HEK293T (cell line): ENCODE measurements around the gene CUZD1.

Experiments used
- FOXA1 ChIP-seq: fragments of 450-650 bp; IDR thresholded peaks from 2 replicates; pipeline ENCODE4 v1.6.1; 2016; ENCODE audit warnings: mild to moderate bottlenecking
- FOXK2 ChIP-seq: fragments of 450-650 bp; IDR thresholded peaks from 2 replicates; pipeline ENCODE4 v1.6.1; 2016; ENCODE audit warnings: mild to moderate bottlenecking
- L3MBTL2 ChIP-seq: fragments of 450-650 bp; conservative IDR thresholded peaks from 2 replicates; pipeline ENCODE4 v1.6.1; 2016; ENCODE audit warnings: mild to moderate bottlenecking
- LEF1 ChIP-seq: fragments of 450-650 bp; IDR thresholded peaks from 2 replicates; pipeline ENCODE4 v1.6.1; 2017; ENCODE audit warnings: mild to moderate bottlenecking, borderline replicate concordance
- SP1 ChIP-seq: fragments of 450-650 bp; IDR thresholded peaks from 2 replicates; pipeline ENCODE4 v1.6.1; 2017
- SUZ12 ChIP-seq: fragments of 450-650 bp; IDR thresholded peaks from 2 replicates; pipeline ENCODE4 v1.6.1; 2016; ENCODE audit warnings: mild to moderate bottlenecking
- TARDBP ChIP-seq: fragments of 450-650 bp; IDR thresholded peaks from 2 replicates; pipeline ENCODE4 v1.6.1; 2016

DNA sequence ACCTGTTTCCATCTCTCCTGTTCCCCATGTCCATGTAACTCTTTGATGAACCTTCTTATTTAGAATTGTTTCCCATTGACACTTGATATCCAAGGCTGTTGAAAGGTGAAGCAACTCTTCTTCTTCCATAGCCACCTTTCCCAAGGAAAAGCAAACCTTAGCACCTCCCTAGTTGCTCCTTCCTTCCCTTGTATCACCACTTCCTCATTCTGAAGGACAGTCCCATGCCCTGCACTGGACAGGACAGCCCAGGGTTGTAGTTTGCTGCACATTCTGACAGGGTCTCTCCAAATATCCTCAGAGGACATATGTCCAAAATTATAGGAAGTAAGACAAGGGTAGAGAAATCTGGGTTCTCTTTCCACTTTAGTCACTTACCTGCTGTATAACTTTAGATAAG is 6.2 kb downstream of the CUZD1 start:
- TF ChIP-seq TARDBP (no peak), SUZ12 (no peak), LEF1 (no peak), FOXK2 (no peak), L3MBTL2 (no peak), FOXA1 (no peak), SP1 (no peak)
